Stimulated activated CD4-positive, alpha-beta T cell treated with anti-CD3 and anti-CD28 coated beads, Interleukin-1b, Interleukin-23, amount 100 ng/mL, for 4 hours (primary cell): ENCODE data around the gene ALX4.

ENCODE experiments used
- DNase-seq, 2 donors: peaks; one replicate each; pipeline ENCODE4 v3.0.0-alpha.2; 2020; ENCODE audit warnings: low read depth in 2 of 2

ALX4 gene

DNA sequence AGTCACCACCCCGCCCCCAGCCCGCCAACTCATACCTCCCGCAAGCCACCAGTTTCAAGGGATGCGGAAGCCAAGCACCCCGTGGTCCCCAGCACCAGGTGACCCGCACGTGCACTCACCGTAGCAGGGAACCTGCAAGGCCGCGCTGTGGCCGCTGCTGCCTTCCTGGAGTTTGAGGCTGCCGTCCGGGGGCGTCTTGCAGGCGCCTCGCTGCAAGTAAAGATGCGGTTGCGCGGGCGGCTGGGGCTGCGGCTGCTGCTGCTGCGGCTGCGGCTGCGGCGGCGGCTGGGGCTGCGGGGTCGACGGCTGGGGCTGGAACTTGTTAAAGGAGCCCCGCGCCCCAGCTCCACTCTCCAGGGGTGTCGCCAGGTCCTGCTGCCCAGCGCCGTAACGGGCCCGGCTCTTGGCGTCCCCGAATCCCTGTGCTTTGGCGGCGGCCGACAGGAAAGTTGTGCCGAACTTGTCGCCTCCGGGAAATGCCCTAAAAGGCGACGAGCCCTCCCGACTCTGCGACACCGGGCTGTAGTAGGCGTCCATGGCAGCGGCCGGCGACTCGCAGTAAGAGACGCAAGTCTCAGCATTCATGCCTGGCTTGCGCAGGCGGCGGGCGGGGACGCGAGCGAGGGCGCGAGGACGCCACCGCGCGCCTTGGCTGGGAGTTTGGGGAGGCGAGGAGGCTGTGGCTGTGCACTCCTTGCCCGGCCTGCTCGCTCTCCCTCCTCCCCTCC, at the start of gene ALX4:
Gene ALX4 (minus strand): TSS at position 662 of the 728 bp plus-strand sequence. CDS start 77 bp downstream, at position 585.
- no peak for DNase-seq

GRCh38 chr11:44359162-44359561, 49.2 kb upstream of the ALX4 start:
- DNase-seq = no peak

GRCh38 chr11:44358713-44359112, 48.8 kb upstream of the ALX4 start:
- DNase-seq = no peak

- DNase-seq = no peak
These were observed 47.8 kb upstream of the ALX4 start for GRCh38 chr11:44357711-44358110.

DNA sequence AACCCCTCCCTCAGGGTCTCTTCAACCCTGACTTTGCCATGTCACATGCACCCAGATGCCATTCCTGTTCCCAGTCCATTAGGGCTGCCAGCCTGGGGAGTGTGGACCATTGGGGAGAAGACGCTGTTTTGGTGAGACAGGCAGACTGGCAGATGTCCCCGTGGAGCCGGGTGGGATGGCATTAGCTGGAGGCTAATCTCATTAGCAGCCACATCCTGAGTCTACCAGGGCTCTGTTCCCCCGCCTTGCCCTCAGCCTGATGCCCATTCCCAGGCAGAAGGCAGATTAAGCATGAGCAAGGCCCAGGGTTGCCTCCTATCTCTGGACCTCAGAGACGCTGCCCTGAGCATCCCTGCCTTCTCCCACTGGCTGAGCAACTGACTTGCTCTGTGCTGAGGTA, 46.4 kb upstream of the ALX4 start:
- DNase-seq = no peak

DNA sequence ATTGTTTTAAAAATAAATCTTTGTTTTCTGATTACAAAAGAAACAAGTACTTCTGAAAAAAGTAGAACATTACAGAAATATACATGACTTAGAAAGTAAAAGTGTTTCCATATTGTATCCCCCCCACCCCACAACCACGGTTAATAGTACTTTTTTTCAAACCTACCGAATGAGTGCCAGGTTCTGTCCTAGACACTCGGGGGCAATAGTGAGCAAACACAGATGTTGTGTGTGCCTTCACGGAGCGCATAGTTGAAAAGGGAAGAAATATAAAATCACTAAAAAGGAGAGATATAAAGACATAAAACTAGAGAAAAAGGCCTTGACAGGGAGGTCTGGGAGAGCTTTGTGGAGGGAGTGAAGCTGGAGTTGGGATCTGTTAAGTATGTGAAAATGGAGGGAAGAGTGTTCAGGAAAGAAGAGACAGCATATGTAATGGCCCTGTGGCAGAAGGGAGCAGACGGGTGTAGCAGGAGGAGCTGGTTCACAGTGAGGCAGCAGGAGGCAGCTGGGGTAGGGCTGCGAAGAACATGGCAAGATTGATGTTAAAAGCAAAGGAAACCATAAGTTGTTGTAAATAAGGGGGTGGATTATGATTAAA, 42.1 kb upstream of the ALX4 start:
- no peak for DNase-seq

DNA sequence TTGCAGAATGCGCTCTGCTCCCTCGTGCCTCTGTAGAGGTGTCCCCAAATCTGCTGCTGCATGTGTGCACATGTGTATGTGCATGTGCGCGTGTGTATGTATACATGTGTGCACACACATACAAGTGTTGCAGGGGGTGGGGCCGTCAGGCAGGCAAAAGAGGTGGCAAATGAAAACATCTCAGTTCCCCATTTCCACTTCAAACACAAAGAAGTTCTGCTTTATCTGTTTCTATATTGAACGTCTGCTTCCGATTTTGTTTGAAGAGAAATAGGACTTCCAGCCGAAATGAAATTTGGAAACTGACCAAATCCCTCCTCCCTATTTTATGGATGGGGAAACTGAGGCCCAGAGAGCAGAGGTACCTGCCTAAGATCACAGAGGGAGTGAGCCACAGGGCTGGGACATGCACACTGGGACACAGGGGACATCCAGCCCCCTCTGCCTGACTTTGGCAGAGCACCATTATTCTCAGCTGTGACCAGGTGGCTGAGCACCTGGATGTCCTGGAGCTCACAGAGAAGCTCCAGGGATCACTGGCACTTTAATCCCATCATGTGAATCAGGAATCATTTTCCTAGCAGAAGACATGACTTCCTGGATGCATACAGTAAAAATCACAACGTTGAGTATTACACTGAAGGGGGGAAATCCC, 41.2 kb upstream of the ALX4 start:
- no peak for DNase-seq

DNA sequence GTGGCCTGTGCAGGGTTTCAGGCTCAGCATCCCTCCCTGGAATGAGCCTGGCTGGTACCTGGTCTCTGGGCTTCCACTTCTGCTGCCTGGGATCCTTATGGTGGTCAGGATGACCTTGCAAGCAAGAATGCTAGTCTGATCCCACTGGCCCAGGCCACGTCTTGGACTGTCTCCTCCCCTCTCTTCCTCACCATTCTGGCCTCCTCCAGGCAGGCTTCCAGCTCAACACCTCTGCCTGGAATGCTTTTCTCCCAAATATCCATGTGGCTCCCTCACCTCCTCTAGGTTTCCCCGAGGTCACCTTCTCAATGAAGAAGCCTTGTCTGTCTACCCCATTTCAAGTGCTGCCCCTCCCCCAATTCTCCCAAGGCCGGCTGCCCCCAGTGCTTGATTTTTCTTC, 39.4 kb upstream of the ALX4 start:
- no peak for DNase-seq

DNA sequence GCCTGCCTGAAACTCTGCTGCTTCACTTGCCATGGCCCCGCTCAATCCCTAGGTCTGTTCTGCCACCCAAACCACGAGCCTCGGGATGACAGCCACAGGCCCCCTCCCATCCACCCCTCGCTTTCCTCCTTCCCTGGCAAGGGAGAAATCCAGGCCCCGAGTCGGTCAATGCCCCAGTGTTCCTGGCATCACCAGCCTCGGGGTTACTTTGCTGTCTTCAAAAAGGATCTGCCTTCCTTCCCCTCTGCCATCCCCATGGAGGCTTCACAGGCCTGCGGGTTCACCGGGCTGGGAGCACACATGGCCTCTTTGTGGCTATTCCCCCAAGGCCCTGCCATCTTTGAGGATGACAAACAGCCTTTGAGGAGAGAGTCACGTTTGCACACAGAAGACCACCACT, 38.8 kb upstream of the ALX4 start:
- DNase-seq = no peak

DNA sequence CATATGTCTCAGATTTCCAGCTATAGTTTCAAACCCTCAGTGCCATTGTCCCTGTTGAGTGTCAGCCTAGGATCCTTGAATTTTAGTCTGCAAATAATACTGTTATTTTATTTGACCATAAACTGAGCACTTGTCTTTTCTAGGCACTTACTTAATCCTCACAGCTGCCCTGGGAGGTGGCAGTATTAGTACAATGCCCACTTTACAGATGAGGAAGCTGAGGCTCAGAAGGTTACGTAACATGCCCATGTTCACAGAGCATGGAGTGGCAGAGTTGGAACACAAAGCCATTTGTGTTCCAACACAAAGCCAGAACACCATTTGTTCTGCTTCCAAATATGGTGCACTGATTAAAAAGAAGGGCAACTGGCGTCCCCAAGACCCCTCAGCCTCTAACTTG, 38.2 kb upstream of the ALX4 start:
- DNase-seq = no peak

DNA sequence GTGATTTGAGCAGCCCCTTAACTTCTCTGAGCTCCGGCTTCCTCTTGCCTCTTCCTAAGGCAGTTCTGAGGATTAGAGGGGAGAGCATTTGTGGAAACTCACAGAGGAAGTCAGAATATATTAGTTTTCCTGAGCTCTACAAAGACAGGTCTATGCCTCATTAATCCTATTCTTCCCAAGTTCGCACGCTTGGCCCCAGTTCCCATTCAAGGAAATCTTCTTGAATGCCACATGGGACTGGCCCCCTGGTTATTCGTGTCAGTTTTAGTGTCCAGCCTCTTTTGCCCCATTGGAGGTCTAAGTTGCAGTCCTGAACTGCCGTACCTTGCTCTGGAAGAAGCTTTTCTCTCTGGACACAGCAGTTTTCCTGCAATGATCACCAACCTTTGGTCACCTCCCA, 37.6 kb upstream of the ALX4 start:
- DNase-seq = no peak

GRCh38 chr11:44346983-44347382, 37.0 kb upstream of the ALX4 start:
- DNase-seq = no peak

- DNase-seq = no peak
These were observed 35.8 kb upstream of the ALX4 start for GRCh38 chr11:44345781-44346180.

DNA sequence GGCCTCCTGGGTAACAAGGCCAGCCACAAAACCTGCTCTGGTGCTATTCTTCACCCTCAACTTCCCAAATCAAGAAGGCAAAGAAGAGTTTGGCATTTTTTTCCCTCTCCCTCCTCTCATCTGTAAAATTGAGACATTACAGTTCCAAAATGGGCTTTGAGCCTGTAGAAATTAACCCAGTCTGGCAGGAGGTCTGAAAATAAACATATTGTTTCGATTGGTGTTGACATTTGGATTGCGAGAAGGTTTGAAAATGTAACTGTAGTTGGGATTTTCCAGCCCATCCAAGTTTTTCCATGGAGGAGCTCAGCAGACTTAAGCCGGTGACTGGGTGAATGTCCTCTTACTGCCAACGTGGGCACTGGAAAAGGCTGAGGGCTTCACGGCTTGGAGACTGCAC, 35.0 kb upstream of the ALX4 start:
- DNase-seq = no peak

- DNase-seq = no peak
These were observed 34.5 kb upstream of the ALX4 start for GRCh38 chr11:44344423-44344820.

GRCh38 chr11:44343778-44344422, 34.0 kb upstream of the ALX4 start:
- DNase-seq = no peak

DNA sequence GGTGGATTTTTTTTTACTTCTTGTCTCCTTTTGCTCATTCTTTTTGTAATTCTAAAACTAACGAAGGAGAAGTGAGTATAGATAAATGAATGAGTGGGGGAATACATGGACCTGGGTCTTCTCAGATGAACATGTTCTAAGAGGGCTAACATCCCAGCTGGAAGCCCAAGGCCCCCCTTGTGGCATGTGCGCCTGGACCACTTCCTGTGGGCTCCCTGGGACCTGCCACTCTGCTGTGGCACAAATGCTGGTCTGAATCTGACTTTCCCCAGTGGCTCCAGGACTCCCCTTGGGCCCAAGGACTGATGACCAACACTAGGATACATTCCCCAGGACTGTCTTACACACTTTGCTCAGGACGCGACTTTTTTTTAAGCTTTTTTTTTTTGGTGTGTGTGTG, 32.7 kb upstream of the ALX4 start:
- no peak for DNase-seq

- DNase-seq = no peak
These were observed 30.7 kb upstream of the ALX4 start for GRCh38 chr11:44340656-44341055.

DNA sequence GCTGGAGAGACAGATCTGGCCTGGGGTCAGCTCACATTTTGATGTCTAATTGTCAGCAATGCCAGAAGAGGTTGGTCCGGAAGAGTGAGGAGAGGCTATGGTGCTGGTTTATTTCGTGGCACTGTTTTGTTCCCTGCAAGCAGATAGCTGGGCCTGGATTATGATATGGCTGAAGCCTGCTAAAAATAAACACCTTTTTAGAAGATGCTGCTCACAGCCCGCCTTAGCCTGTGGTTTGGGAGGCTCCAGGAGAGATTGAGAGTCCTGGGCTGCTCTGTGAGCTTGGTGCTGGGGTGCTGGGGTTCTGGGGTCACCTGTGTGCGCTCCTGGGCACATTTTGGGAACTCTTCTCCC, 29.6 kb upstream of the ALX4 start:
- DNase-seq = no peak

- DNase-seq = no peak
These were observed 29.0 kb upstream of the ALX4 start for GRCh38 chr11:44338698-44339529.

DNA sequence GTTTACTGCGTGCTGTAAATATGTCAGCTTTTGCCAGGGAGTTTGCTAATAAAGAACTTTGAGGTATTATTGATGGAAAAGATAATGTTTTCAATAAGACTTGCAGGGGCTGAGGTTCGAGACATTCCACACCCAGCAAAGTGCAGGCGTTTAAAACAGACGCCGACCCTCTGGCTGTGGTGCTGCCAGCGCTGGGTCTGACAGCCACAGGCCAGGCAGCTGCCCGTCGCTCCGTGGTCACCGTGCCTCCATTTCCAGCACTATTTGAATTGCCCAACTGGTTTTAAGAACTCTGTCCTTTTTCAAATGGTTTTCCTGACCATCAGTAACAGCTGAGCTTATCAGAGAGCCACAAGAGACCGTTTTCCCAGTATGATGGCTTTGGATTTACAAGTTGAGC, 28.1 kb upstream of the ALX4 start:
- no peak for DNase-seq

GRCh38 chr11:44335919-44336318, 26.0 kb upstream of the ALX4 start:
- DNase-seq = no peak
